Measurements from ENCODE around the gene UCK2.

The UCK2 gene

DNA sequence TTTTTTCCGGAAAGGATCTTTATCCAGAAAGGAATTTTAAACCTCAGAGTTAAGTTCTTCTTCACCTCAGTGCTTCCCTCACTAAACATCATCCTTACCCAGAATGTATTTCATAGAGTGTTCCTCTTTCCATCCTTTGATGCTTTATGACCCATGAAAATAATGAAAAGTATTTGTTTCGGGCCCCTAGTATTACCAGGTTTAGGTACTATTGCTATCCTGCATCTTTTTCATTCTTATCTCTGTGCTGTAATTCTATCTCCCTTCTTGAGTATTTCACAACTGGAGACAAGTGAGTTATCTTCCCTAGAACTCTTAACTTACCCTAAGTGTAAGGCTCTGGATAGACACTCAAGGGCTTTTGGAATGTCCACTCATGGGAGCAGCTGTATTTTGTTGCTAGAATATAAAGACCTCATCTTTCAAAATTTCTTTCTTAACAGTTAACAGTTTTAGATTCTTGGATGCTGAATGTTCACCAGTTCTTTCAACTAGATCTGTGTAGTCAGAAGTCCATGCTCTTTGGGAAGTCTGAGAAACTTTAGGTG, 26.2 kb downstream of the UCK2 start:
- TF ChIP-seq, protein P1, sequence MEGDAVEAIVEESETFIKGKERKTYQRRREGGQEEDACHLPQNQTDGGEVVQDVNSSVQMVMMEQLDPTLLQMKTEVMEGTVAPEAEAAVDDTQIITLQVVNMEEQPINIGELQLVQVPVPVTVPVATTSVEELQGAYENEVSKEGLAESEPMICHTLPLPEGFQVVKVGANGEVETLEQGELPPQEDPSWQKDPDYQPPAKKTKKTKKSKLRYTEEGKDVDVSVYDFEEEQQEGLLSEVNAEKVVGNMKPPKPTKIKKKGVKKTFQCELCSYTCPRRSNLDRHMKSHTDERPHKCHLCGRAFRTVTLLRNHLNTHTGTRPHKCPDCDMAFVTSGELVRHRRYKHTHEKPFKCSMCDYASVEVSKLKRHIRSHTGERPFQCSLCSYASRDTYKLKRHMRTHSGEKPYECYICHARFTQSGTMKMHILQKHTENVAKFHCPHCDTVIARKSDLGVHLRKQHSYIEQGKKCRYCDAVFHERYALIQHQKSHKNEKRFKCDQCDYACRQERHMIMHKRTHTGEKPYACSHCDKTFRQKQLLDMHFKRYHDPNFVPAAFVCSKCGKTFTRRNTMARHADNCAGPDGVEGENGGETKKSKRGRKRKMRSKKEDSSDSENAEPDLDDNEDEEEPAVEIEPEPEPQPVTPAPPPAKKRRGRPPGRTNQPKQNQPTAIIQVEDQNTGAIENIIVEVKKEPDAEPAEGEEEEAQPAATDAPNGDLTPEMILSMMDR (IDR thresholded peaks at IDR 0.05; ENCODE audit: control insufficient read depth, extremely low read depth, insufficient read depth) = no peak
- no peak for DNase-seq (ENCODE audit: low read depth)
- H3K4me3 ChIP-seq (ENCODE audit: low read depth, low read length) = no peak overlapping the region

DNA sequence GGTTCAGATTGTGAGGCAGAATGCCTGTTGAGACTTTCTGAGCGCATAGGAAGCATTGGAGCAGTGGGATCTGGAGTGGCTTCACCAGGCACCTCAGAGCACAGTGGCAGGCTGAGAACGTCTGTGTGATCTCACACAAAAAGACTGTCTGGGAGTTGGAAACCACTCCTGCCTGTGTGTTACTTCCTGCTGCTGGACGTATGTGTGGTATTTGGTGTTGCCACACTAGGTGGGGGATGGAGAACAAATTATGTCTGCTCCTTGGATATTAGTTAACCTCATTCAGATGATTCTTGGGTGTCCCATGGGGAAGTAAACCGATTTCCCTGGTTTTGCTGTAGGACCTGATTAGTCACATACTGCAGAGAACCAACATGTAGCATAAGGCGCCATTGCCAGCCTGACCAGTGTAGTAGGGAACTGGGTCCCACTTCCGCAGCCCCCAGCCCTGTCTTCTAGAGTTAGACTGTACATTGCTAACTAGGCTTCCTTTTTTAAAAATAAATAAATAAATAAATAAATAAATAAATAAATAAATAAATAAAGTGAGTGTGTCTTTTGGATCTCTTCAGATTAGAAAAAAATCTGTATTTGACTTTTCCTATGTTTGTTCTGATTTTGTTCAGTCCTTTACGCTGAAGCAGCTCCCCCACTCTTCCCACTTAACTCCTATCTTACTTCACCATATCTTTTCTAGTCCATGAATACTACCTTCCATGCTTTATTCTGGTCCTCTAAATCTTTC, 26.9 kb downstream of the UCK2 start:
- no peak overlapping the region for H3K4me3 ChIP-seq (ENCODE audit: low read depth, low read length)
- TF ChIP-seq, protein P1 (IDR thresholded peaks at IDR 0.05; ENCODE audit: control insufficient read depth, extremely low read depth, insufficient read depth) = no peak
- DNase-seq (ENCODE audit: low read depth) = no peak

GRCh38 chr1:165855010-165855838, 27.8 kb downstream of the UCK2 start:
- no peak overlapping the region for H3K4me3 ChIP-seq (ENCODE audit: low read depth, low read length)
- no peak for DNase-seq (ENCODE audit: low read depth)
- TF ChIP-seq, protein P1 (IDR thresholded peaks at IDR 0.05; ENCODE audit: control insufficient read depth, extremely low read depth, insufficient read depth) = no peak

DNA sequence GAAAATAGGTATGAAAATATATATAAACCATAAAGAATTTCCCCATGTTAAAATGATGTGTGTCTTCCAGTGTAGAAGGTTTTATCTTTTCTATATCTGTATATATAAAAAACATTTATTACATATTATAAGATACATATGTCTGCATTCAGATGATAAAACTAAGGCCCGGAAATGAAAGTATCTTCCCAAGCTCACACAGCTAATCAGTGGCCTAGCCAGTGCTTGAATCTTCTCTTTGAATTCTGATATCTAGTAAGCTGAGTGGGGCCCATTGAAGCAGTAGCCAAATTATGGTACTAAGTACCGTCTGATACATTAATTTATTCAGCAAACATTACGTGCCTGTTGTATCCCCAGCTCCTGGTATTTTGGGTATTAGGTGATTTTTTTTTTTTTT, 28.6 kb downstream of the UCK2 start:
- no peak for DNase-seq (ENCODE audit: low read depth)
- TF ChIP-seq, protein P1 (IDR thresholded peaks at IDR 0.05; ENCODE audit: control insufficient read depth, extremely low read depth, insufficient read depth) = no peak
- H3K4me3 ChIP-seq (ENCODE audit: low read depth, low read length) = no peak overlapping the region

DNA sequence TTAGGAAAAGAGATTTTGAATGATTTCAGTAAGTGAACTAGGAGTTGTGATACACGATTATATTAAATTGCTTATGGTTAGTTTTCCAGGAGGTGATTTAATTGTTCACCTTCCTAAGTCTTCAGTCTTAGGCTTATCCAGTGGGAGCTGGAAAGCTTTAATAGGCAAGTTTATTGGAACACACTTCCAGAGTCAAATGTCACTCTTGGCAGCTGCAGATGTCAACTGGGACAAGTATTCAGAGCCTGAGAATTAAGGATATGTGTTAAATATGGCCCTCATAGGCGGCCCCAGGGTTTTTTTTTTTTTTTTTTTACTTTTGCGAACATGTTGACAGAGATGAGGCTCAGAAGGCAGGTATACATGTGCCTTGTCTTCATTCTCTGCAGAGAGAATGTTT, 29.2 kb downstream of the UCK2 start:
- DNase-seq (ENCODE audit: low read depth) = peak; percentile 91
- TF ChIP-seq, protein P1 (IDR thresholded peaks at IDR 0.05; ENCODE audit: control insufficient read depth, extremely low read depth, insufficient read depth) = no peak
- no peak overlapping the region for H3K4me3 ChIP-seq (ENCODE audit: low read depth, low read length)

DNA sequence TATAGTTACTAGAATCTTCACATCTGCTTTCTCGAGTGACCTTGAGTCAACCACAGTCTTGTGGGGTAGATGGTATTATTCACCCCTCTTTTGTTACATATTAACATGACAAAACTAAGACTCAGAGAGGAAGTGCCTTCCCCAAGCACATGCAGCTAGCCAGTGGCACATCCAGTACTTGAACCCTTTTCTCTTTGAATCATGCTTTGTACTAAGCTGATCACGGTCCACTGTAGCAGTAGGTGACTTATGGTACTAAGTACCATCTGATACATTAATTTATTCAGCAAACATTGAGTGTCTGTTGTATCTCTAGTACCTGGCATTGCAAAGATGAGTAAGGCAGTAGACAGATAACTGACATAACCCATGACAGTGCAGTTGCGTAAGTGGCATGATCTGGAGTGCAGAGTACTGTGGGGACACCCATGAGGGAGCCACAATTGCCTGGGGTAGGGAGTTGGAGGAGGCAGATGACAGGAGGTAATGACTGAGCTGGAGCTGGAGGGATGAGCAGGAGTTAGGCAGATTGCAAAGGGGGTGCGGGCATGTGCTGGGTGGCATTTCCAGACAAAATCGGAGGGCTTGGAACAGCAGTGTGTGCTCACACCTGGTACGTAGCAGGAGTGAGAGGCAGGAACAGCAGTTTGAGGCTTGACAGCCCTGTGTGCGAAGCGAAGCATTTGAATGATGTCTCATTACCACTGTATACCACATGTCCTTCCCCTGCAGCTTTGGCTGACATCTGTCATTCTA, 29.8 kb downstream of the UCK2 start:
- DNase-seq (ENCODE audit: low read depth) = no peak
- TF ChIP-seq, protein P1 (IDR thresholded peaks at IDR 0.05; ENCODE audit: control insufficient read depth, extremely low read depth, insufficient read depth) = no peak
- H3K4me3 ChIP-seq (ENCODE audit: low read depth, low read length) = no peak overlapping the region

All from LNCaP clone FGC (cell line).